OCI-LY3 (cell line): ENCODE results near the gene NCCRP1.

Experiments
- EZH2phosphoT487 ChIP-seq: fragments of 200-600 bp; shearing (Covaris generic); IDR thresholded peaks from 2 replicates; pipeline ENCODE4 v1.6.1; 2018; ENCODE audit warnings: antibody characterized with exemption, mixed run types, low read depth
- TF ChIP-seq, protein P1 (sequence below): fragments of 200-600, 300-600 bp; sonication (generic); IDR thresholded peaks from 2 replicates; pipeline ENCODE4 v1.5.1; 2014; ENCODE audit warnings: antibody characterized with exemption, low read length, low read depth

DNA sequence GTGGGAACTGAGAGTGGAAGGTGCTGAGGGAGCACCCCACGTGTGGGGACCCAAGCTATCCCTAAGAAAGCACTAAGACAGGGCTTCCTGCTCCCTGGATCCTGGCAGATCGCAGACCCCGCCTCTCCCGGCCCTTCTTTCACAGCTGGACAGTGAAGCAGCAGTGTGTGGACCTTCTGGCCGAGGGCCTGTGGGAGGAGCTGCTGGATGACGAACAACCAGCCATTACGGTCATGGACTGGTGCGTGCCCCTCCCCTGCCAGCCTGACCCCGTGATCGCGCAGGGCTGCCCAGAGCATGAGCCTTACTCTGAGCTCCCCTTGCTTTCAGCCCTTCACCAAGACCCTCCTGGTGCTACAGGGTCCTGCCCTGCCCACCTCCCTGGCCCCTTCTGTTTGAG lies 2.3 kb downstream of the NCCRP1 start:
- TF ChIP-seq, protein P1, sequence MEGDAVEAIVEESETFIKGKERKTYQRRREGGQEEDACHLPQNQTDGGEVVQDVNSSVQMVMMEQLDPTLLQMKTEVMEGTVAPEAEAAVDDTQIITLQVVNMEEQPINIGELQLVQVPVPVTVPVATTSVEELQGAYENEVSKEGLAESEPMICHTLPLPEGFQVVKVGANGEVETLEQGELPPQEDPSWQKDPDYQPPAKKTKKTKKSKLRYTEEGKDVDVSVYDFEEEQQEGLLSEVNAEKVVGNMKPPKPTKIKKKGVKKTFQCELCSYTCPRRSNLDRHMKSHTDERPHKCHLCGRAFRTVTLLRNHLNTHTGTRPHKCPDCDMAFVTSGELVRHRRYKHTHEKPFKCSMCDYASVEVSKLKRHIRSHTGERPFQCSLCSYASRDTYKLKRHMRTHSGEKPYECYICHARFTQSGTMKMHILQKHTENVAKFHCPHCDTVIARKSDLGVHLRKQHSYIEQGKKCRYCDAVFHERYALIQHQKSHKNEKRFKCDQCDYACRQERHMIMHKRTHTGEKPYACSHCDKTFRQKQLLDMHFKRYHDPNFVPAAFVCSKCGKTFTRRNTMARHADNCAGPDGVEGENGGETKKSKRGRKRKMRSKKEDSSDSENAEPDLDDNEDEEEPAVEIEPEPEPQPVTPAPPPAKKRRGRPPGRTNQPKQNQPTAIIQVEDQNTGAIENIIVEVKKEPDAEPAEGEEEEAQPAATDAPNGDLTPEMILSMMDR: no peak
- TF ChIP-seq EZH2phosphoT487: no peak
